ENCODE data around the gene CAPZB.

DNA sequence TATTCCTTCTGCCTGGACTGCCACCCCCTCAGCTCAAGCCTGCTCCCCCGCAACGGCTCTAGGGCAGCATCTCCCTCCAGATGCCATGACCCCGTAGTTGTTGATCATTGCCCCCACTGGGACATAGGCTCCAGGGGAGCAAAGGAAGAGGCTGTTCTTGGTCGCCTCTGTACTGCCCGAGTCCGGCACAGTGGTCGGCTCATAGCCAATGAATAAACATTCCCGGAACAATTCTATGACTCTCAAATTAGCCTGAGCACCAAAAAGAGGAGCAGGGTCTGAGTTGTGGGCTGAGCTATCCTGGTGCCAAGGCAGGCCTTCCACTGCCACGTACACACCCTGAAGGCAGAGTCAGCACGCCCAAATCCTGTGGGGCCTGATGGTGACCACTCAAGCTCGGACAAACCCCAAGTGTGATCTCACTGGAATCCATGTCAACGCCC, 33.1 kb downstream of the CAPZB start:
- TF ChIP-seq CTCF (IDR thresholded peaks at IDR 0.05) (no peak), POLR2A (IDR thresholded peaks at IDR 0.05; ENCODE audit: low read length) (no peak), MAZ (IDR thresholded peaks at IDR 0.05; ENCODE audit: borderline replicate concordance, low read depth, low read length) (no peak), ZSCAN20 (CRISPR knock-in tag; IDR thresholded peaks at IDR 0.05) (no peak)

All from A549 (cell line).